MCF 10A (cell line): ENCODE data around the gene REEP6. TPM values are rescaled to one million over a fixed set of nuclear protein-coding genes. Genes with fewer than 3 reads are reported as not detected.

Experiments used
- BruUV-seq: library from RNA; stranded (reverse); fragments of 400-500 nt; replicated peaks from 2 replicates; lab custom pipeline; 2021; lab: Mats Ljungman, UMichigan
- CTCF ChIA-PET: fragments of 300-600 bp; sonication (Branson Sonifier 250); formaldehyde crosslinking; extraction: SDS; loops from one replicate; lab custom pipeline; 2021; ENCODE audit warnings: antibody characterized with exemption, inconsistent platforms; lab: Yijun Ruan, JAX
- POLR2A ChIA-PET: fragments of 300-600, 350-650 bp; sonication (Branson Sonifier 250); formaldehyde crosslinking; extraction: SDS; loops from one replicate; lab custom pipeline; 2020; ENCODE audit warnings: antibody characterized with exemption, inconsistent platforms; lab: Yijun Ruan, JAX
- DNase-seq: peaks from one replicate; pipeline ENCODE4 v3.0.0-alpha.2; 2018; ENCODE audit not compliant: unreplicated experiment
- H3K27ac Mint-ChIP-seq: one replicate; pipeline ENCODE4 v1.8.0; 2022; ENCODE audit warnings: mild to moderate bottlenecking, low read depth, mixed read lengths; ENCODE audit not compliant: unreplicated experiment
- H3K27me3 Mint-ChIP-seq: one replicate; pipeline ENCODE4 v1.8.0; 2022; ENCODE audit warnings: mixed read lengths; ENCODE audit not compliant: insufficient read depth, unreplicated experiment
- H3K36me3 Mint-ChIP-seq: one replicate; pipeline ENCODE4 v1.8.0; 2022; ENCODE audit warnings: mild to moderate bottlenecking, moderate library complexity, mixed read lengths; ENCODE audit not compliant: insufficient read depth, unreplicated experiment
- H3K4me1 Mint-ChIP-seq: one replicate; pipeline ENCODE4 v1.8.0; 2022; ENCODE audit warnings: mixed read lengths; ENCODE audit not compliant: insufficient read depth, unreplicated experiment
- H3K4me3 Mint-ChIP-seq: one replicate; pipeline ENCODE4 v1.8.0; 2022; ENCODE audit warnings: mild to moderate bottlenecking, moderate library complexity, mixed read lengths; ENCODE audit not compliant: unreplicated experiment
- H3K9me3 Mint-ChIP-seq: one replicate; pipeline ENCODE4 v1.8.0; 2022; ENCODE audit warnings: mixed read lengths; ENCODE audit not compliant: unreplicated experiment
- CTCF ChIP-seq: fragments of 200-600 bp; IDR thresholded peaks from one replicate; pipeline ENCODE4 v1.8.0; 2022; ENCODE audit warnings: antibody characterized with exemption, mild to moderate bottlenecking; ENCODE audit not compliant: unreplicated experiment
- intact Hi-C: fragments of 100-400 bp; cut with micrococcal nuclease; formaldehyde crosslinking; loops from 2 replicates; pipeline ENCODE4 v1.14.1; 2022
- total RNA-seq: library from RNA; stranded (reverse); gene quantifications from 2 replicates; pipeline ENCODE4 v1.2.3, GENCODE V29; 2022

REEP6 gene
- total RNA-seq, 1 experiment from 2014 or later = 3.8 TPM

- no peaks in the 10 kb centered on the region for H3K4me1 Mint-ChIP-seq
- peaks cover 21% of the 10 kb centered on the region for H3K36me3 Mint-ChIP-seq
- H3K27me3 Mint-ChIP-seq = no peaks in the 10 kb centered on the region
- no peak for DNase-seq
- no peaks in the 10 kb centered on the region for H3K9me3 Mint-ChIP-seq
- ChIA-PET POLR2A (no interaction called here), CTCF (no interaction called here)
- peak overlapping the region; percentile 38 for H3K4me3 Mint-ChIP-seq
- BruUV-seq = no TSS peak
- intact Hi-C loops = no loop called here
- H3K27ac Mint-ChIP-seq = no peak overlapping the region
- no peak for TF ChIP-seq CTCF
Observed at GRCh38 chr19:1469255-1470054, 21.5 kb upstream of the REEP6 start.

GRCh38 chr19:1470055-1470304 lies 21.0 kb upstream of the REEP6 start:
- Mint-ChIP-seq H3K27me3 (no peaks in the 10 kb centered on the region), H3K4me1 (no peaks in the 10 kb centered on the region), H3K36me3 (peaks cover 20% of the 10 kb centered on the region), H3K27ac (no peak overlapping the region), H3K4me3 (peak overlapping the region; percentile 38), H3K9me3 (no peaks in the 10 kb centered on the region)
- no TSS peak for BruUV-seq
- ChIA-PET CTCF (no interaction called here), POLR2A (interaction anchor here (0.6 kb wide), 1 partner anchor 501 kb away, joined by 3 read pairs; no protein-coding TSS in a partner anchor)
- DNase-seq = no peak
- intact Hi-C loops = no loop called here
- no peak for TF ChIP-seq CTCF

GRCh38 chr19:1470305-1471009 lies 20.5 kb upstream of the REEP6 start:
- CTCF ChIA-PET = no interaction called here
- H3K36me3 Mint-ChIP-seq = peaks cover 17% of the 10 kb centered on the region
- TF ChIP-seq CTCF = no peak
- no peaks in the 10 kb centered on the region for H3K4me1 Mint-ChIP-seq
- intact Hi-C loops = no loop called here
- H3K9me3 Mint-ChIP-seq = no peaks in the 10 kb centered on the region
- no peaks in the 10 kb centered on the region for H3K27me3 Mint-ChIP-seq
- peak; percentile 36 for DNase-seq
- POLR2A ChIA-PET = interaction anchor here (0.6 to 1.2 kb wide), 2 partner anchors 9 to 500 kb away, joined by 3 to 4 read pairs; no protein-coding TSS in a partner anchor
- H3K27ac Mint-ChIP-seq = no peak overlapping the region
- peak overlapping the region; percentile 38 for H3K4me3 Mint-ChIP-seq
- no TSS peak for BruUV-seq

GRCh38 chr19:1471010-1471514 lies 19.9 kb upstream of the REEP6 start:
- Mint-ChIP-seq H3K4me3 (no peak overlapping the region), H3K36me3 (peaks cover 23% of the 10 kb centered on the region), H3K27me3 (no peaks in the 10 kb centered on the region), H3K4me1 (no peaks in the 10 kb centered on the region), H3K9me3 (no peaks in the 10 kb centered on the region), H3K27ac (no peak overlapping the region)
- ChIA-PET CTCF (interaction anchor here (0.9 kb wide), 1 partner anchor 75 kb away, joined by 3 read pairs; no protein-coding TSS in a partner anchor), POLR2A (interaction anchor here (0.6 to 1.2 kb wide), 2 partner anchors 10 to 675 kb away, joined by 3 to 4 read pairs; no protein-coding TSS in a partner anchor)
- no peak for TF ChIP-seq CTCF
- peak; percentile 35 for DNase-seq
- no TSS peak for BruUV-seq
- intact Hi-C loops = no loop called here
